IPS DF 19.7 (cell line): ENCODE measurements around the gene ARFIP1.
"Not testable (repeated sequence)": the region's sequence is repeated elsewhere in the genome, so short reads cannot be mapped to it uniquely, and the experiment has no call there.

Experiments
- DNase-seq: peaks from one replicate; pipeline ENCODE4 v3.0.0-alpha.2; 2013; ENCODE audit warnings: low read depth, low spot score

Gene ARFIP1

DNA sequence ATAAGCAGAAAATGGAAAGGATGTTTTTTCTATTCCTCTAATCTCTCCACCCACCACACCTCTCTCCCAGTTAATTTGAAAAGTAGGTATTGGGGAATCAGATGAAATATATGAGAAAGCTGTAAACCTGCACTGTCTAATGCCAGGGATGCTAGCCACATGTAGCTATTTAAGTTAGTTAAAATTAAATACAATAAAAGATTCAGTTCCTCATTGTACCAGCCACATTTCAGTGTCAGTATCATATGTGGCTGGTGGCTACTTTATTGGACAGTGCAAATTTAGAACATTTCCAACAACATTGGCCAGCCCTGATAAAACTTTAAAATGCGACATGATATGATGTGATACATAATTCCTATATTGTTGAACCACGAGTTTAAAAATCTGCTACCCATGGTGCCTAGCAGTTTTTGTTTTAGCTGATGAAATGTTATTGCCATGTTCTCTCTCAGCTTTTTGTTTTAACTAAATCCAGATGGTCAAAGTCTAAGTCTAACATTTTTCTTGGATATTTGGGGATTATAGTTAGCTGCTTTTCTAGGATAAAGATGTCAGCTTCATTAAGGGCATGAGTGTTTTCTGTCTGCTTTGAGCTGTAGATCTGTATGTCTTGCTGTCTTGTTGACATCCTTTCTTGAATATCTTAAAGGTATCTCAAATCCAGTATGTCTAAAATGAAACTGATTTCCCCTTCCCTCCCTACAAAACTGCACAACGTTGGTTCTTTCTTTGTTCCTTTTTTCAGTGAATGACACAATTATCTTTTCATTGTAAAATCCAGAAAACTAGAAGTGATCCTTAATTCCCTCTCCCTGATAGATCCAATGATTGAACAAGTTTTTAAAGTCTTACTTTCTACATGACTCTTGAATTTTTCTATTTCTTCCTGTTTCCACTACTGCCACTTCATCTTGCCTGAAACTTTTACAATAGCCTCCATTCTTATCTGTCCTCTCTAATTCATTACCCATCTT is 6.2 kb downstream of the ARFIP1 start:
- no peak for DNase-seq

DNA sequence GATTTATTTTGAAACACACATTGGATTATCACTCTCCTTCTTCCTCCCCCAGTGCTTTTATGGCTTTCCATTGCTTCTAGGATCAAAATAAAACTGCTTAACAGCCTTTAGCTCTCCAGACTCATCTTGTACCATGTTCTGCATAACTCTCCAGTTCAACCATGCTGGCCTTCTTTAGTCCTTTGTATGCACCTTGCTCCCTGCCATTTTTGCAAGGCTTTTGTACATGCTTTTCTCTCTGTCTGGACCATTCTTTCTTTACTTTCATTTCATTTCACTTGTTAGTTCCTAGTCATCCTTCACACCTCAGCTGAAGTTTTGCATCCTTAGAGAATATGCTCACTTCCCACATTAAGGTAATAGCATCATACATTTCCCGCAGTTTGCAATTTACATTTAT is 6.9 kb downstream of the ARFIP1 start:
- DNase-seq: no peak

DNA sequence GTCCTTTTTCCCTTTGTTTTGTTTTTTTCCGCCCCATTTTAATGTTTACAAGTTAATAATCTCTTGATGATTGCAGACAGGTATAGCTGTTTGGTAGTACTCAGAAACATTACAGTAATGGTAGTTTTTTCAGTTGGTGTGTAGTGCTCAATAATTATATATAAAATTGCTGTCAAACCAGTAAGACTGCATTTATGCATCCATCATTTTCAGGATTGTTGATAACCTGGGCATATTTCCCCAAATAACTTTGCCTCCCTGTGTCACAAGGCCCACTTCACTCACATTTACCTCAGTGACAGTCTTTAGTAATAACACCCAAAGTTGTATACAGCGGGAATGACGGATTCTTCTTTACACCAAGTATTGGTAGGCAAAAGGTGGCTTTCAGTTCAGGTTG is 16.1 kb downstream of the ARFIP1 start:
- DNase-seq: no peak

DNA sequence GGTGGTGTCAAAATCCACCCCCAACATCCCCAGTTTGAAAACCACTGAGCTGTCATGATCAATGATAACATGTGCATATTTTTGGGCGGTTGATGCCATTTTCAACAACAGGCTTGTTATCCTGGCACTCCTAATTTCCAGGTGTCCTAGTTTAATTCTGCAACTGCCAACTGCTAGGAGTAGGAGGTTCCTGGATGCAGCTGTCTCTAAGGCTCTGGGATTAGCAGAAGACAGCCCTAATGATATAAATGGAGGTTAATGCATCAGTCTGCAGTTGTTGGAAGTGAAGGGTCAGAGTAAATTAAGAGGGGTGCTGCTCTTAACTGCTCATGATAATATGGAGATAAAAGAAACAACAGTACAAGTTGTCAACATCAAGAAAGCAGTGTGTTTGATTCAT is 23.8 kb downstream of the ARFIP1 start:
- DNase-seq: no peak

DNA sequence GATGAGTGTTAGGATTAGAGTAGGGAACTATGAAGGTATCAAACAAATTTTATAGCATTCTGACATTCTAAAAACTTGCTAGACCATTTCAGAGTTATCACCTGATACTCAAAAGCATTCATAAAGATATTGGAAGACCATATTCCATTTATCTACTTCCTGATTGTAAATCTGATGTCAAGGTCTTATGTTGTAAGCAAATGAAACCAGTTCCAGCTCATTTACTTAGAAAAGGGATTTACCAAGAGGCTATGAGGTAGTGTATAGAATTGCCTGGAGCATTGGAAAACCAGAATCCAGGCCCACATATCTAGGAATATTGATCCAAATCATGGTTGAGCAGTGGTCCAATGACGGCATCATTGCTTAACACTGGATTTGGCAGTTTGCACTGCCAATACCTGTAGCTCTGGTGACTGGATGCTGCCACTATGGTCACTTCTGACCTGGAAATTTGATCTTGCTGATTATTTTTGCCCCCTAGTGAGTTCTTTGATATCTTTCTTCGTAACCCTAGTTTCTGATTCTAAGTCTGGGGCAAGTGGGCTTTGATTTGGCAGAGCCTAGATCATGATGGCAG is 25.4 kb downstream of the ARFIP1 start:
- no peak for DNase-seq

DNA sequence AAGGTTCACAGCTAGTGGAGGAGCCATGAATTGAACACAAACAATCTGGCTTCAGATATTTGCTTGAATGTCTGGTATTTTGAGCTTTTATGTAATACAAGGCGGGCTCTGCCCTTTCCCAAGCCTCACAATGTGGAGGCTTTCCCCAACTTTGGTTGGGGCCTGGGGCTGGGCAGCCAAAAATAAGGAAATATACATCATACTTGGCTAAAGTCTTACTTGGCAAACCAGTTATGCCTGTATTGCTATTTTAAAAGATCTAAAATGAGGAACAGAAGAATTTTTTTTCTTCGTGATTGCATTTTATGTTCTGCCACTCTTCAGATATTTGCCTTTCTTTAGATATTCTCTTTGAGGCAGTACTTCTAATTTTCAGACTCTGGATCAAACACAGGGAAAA is 26.1 kb downstream of the ARFIP1 start:
- no peak for DNase-seq

DNA sequence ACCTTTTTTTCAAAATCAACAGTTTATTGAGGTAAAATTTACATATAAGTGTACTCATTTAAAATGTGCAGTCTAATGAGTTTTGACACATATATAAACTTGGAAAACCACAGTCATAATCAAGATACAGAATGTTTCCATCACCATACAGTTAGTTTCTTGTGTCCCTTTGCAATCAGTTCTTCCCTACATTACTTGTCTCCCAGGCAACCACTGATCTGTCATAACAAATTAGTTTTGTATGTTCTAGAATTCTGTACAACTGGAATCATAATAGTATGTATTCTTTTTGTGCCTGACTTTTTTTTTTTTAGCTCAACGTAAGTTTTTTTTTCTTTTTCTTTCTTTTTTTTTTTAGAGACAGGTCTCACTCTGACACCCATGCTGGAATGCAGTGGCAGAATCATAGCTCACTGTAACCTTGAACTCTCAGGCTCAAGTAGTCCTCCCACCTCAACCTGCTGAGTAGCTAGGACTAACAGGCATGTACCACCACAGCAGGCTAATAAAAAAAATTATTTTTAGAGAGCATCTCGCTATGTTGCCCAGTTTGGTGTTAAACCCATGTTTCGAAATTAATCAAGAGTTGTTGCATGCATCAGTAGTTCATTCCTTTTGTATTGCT is 26.9 kb downstream of the ARFIP1 start:
- no peak for DNase-seq

DNA sequence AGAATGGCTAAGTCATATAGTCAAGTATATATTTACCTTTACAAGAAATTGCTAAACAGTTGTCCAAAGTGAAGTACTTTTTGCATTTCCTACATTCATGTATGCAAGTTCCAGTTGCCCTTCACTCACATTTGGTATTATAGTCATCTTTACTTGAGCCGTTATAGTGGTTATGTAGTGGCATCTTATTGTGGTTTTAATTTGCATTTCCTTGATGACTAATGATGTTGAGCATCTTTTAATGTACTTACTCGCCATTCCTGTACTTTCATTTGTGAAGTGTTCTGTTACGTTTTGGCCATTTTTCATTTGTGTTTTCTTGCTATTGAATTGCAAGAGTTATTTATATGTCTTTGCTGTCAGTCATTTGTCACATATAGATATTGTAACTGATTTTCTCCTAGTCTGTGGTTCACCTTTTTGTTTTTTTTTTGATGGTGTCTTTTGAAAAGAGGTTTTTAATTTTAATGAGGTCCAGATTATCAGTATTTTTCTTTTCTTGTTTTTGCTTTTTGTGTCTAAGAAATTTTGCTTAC is 27.6 kb downstream of the ARFIP1 start:
- DNase-seq: no peak

DNA sequence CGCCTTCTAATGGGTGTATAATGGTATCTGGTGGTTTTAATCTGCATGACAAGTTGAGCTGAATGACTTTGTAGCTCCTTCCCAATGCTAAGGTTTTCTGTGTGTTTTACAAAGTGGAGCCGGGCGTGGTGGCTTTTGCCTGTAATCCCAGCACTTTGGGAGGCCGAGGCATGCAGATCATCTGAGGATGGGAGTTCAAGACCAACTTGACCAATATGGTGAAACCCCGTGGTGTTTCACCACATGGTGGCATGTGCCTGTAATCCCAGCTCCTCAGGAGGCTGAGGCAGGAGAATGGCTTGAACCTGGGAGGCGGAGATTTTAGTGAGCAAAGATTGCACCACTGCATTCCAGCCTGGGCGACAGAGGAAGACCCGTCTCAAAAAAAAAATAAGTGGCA is 28.9 kb downstream of the ARFIP1 start:
- peak; percentile 9 for DNase-seq

DNA sequence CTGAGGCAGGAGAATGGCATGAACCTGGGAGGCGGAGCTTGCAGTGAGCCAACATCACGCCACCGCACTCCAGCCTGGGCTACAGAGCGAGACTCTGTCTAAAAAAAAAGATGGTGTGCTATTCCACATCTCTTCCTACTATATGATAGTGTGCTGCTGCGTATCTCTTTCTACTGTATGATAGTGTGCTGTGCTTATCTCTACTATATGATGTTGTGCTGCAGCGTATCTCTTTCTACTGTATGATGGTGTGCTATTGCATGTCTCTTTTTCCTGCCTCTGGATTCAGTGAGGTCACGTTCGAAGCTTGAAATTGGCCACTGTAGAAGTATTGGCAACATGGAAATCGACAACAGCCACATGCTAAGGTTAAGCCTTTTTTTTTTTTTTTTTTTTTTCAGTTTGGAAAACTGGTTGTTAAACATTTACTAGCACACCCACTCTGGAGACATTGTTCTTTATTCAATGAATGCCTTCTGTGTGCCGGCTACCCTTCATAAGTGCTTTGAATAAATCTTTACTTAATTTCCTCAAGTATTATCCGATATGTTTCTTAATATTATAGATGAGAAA is 31.0 kb downstream of the ARFIP1 start:
- no peak for DNase-seq

DNA sequence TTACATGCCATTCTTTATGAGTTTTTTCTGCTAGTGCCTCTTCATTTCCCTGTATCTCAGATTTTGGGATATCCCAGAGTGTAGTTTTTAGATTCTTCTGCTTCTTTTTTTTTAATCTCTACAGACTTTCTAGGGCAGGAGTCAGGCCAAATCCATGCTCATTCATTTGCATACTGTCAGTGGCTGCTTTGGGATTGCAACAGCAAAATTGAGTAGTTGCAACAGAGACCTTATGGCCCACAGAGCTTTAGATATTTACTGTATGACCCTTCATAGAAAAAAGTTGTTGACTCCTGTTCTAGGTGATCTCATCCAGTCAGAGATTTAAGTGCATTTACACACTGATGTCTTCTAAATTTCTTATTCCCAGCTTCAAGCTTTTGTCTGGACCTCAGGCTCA is 35.3 kb downstream of the ARFIP1 start:
- DNase-seq: no peak

DNA sequence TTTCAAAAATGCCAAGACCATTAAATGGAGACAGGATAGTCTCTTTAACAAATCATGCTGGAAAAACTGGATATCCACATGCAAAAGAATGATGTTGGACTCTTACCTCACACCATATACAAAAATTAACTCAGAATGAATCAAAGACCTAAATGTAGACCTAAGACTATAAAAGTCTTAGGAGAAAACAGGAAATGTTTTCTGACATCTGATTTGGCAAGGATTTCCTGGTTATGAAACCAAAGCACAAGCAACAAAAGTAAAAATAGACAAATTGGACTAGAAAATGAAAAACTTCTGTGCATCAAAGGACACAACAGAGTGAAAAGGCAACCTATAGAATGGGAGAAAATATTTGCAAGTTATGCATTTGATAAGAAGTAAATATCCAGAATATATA is 37.6 kb downstream of the ARFIP1 start:
- no peak for DNase-seq

DNA sequence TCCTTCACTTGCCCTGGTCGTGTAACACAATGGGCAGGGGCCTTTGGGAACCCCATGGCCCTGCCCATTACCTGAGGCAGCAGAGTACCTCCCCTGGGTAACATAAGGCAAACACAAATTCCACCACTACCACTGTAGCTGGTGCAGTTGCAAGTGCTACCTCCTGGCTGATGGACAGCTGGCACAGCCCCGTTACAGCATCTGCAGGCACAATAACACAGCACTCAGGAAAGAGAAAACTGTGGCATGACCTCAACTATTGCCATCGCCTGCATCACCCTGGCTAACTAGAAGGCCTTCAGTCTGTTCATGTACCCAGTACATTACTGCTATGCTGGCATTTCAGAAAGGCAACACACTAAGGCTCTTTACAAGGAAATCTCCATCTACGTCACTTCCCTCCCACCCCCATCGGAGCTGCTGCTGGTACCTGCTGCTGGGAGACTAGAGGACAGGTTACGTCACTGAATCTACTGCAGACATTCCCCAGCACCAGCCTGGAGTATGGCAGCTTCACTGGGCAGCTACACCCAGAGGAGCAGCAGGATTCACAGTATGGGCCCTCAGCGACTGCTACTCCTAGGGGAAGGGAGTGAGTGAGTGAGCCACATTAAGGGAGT is 39.4 kb downstream of the ARFIP1 start:
- no peak for DNase-seq

DNA sequence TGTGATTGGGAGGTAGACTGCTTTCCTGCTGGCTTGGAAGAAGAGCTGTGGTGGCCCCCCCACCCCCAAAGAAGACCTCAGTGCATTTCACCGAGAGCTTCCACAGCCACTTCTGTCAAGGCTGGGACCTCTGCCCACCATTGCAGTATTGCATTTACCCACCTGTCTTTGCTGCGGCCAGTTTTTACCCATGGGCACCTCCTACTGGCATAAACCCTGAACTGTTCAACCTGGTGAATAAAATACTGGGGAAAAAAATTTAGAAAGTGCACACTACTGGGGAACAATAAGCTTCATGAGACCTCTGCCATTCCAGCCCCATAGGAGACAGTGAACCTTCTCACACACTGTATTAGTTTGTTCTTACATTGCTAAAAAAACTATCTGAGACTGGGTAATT is 40.3 kb downstream of the ARFIP1 start:
- no peak for DNase-seq

DNA sequence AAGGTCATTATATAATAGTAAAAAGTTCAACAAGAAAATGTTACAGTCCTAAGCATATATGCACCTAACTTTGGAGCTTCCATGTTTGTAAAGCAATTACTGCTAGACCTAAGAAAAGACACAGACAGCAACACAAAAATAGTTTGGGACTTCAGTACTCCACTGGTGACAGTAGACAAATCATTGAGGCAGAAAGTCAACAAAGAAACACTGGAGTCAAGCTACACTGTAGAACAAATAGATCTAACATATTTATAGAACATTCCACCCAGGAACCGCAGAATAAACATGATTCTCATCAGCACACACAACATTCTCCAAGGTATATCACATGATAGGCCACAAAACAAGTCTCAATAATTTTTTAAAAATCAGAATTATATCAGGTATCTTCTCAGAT is 42.6 kb downstream of the ARFIP1 start:
- DNase-seq: no peak

DNA sequence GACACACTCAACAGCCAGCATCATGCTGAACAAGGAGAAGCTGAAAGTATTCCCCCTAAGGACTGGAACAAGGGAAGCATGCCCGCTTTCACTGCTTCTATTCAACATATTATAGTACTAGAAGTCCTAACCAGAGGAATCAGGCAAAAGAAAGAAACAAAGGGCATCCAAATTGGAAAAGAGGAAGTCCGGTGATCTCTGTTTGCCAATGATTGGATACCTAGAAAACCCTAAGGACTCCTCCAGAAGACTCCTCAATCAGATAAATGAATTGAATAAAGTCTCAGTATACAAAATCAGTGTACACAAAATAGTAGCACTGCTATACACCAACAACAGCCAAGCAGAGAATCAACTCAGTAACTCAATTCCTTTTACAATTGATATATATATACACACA is 44.8 kb downstream of the ARFIP1 start:
- DNase-seq: no peak

DNA sequence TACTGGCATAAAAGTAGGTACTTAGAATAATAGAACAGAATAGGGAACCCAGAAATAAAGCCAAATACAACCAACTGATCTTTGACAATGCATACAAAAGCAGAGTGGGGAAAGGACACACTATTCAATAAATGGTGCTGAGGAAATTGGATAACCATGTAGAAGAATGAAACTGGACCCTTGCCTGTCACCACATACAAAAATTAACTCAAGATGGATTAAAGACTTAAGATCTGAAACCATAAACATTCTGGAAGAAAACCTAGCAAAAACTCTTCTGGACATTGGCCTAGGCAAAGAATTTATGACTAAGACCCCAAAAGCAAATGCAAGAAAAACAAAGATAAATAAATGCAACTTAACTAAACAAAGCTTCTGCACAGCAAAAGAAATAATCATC is 45.6 kb downstream of the ARFIP1 start:
- no peak for DNase-seq

DNA sequence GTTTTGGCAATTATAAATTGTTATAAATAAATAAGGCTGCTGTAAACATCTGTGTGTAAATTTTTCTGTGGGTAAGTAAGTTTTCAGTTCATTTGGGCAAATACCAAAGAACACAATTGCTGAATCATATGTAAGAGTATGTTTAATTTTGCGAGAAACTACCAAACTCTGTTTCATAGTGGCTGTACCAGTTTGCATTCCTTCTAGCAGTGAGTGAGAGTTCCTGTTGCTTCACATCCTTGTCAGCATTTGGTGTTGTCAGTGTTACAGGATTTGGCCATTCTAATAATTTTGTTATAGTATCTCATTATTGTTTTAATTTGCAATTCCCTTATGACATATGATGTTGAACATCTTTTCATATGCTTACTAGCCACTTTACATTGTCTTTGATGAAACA is 48.4 kb downstream of the ARFIP1 start:
- DNase-seq: no peak

DNA sequence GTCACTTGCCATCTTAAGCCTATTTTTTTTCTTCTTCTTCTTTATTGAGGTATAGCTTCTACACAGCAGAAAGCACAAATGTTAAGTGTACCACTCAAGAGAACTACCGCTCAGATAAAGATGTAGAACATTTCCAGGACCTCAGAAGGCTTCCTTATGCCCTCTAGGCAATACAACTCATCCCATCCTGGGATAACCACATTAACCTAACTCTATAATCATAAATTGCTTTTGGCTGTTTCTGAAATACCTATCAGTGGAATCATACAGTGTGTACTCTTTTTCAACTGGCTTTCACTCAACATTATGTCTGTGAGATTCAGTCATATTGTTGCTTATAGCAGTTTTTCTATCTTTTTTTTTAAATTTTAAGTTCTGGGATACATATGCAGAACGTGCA is 51.7 kb downstream of the ARFIP1 start:
- DNase-seq: no peak

DNA sequence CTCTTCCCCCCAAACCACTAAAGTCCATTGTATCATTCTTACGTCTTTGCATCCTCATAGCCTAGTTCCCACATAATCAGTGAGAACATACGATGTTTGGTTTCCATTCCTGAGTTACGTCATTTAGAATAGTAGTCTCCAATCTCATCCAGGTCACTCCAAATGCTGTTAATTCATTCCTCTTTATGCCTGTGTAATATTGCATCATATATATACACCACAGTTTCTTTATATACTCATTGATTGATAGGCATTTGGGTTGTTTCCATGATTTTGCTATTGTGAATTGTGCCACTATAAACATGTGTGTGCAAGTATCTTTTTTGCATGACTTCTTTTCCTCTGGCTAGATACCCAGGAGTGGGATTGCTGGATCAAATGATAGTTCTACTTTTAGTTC is 57.2 kb downstream of the ARFIP1 start:
- DNase-seq: no peak

DNA sequence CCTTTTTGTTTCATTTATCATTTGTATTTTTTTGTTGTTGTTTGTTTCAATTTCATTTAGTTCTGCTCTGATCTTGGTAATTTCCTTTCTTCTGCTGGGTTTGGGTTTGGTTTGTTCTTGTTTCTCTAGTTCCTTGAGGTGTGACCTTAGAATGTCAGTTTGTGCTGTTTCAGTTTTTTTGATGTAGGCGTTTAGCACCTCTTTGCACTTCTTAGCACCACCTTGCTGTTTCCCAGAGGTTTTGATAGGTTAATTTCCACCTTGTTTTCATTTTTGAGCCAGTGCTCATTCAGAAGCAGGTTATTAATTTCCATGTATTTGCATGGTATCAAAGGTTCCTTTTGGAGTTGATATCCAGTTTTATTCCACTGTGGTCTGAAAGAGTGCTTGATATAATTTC is 60.0 kb downstream of the ARFIP1 start:
- not testable (repeated sequence) for DNase-seq
